CD4-positive, alpha-beta T cell treated with Interleukin-6 at 100 ng/mL for 8 hours (primary cell): ENCODE results near the gene POM121C.
"Not testable (repeated sequence)": the region's sequence is repeated elsewhere in the genome, so short reads cannot be mapped to it uniquely, and the experiment has no call there.

ENCODE experiments used
- DNase-seq: peaks from one replicate; pipeline ENCODE4 v3.0.0-alpha.2; 2020; ENCODE audit warnings: mixed read lengths, low spot score

Gene POM121C

DNA sequence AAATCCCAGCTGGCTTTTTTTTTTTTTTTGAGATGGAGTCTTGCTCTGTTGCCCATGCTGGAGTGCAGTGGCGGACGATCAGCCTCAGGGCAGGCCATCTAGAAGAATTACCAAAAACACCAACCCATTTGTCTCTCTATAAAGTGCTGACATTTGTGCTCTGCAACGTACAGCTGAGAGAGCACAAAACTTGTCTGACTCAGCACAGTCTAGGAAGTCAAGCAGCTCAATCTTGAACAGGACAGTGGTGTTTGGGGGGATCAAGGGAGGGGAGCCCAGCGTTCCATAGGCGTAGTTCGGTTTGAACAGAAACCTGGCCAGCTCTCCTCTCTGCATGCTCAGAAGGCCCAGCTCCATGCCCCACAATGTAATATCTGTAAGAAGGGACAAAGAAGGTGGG is 92.9 kb downstream of the POM121C start:
- not testable (repeated sequence) for DNase-seq

DNA sequence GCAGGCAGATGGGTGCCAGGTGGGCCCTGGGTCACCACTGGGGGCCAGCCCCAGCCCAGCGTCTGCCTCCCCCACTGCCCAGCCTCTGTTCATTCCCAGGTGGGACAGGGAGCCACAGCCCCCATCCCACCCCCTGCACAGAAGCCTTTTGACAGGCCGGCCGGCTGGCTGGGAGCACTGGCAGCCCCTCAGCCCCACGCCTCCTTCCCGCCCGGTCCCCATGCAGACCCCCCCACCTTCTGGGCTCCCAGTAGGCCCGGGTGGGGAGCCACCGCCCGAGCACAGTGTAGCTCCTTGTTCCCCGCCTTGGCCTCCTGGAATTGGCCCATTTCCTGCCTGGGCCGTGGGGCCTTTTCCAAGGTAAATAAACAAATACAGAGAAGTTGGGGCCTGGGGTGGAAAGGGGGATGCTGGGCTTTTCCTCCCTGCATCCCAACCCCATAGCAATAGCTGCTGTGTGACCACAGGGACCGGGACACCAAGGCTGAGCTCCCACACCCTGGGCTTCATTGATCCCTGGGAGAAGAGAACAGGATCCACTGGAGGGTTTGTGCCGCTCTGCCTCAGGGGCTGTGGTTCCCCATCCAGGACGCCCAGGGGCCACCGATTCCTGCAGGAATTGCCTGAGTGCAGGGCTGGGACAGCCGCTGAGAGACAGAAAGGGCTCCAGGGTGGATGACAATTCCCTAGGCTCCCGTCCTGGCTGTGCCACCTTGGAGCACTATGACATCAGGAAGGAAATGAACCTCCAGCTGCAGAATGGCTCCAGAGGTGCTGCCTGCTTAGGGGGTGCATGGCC is 111.4 kb downstream of the POM121C start:
- not testable (repeated sequence) for DNase-seq

GRCh38 chr7:75374144-75374518 is 112.0 kb downstream of the POM121C start:
- not testable (repeated sequence) for DNase-seq

- not testable (repeated sequence) for DNase-seq
These were observed 118.8 kb downstream of the POM121C start for GRCh38 chr7:75367313-75367712.
